Measurements from ENCODE around the gene PRDM1.

Gene PRDM1

DNA sequence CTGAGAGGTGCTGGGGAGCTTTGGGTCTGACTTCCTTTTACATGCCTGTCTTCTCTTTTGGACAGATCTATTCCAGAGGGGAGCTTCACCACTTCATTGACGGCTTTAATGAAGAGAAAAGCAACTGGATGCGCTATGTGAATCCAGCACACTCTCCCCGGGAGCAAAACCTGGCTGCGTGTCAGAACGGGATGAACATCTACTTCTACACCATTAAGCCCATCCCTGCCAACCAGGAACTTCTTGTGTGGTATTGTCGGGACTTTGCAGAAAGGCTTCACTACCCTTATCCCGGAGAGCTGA lies 13.1 kb downstream of the PRDM1 start:
- H3K27me3 ChIP-seq (ENCODE audit: low read depth, low read length): no peaks in the 10 kb centered on the region
- peak overlapping the region; percentile 87 for H3K27ac ChIP-seq (ENCODE audit: low read length)
- no peaks in the 10 kb centered on the region for H3K9me3 ChIP-seq (ENCODE audit: control insufficient read depth in 1 of 2, low read length in 2 of 2)
- H3K4me1 ChIP-seq (ENCODE audit: control insufficient read depth in 1 of 2, insufficient read depth in 2 of 2, low read length in 2 of 2): peaks cover 0 to 7% of the 10 kb centered on the region in 2 donors
- no peaks in the 10 kb centered on the region for H3K36me3 ChIP-seq (ENCODE audit: control insufficient read depth in 1 of 2, insufficient read depth in 2 of 2, low read length in 2 of 2)
- peak overlapping the region in 1 of 2 donors; percentile 79 for H3K4me3 ChIP-seq (ENCODE audit: low read depth in 1 of 2, low read length in 2 of 2)

DNA sequence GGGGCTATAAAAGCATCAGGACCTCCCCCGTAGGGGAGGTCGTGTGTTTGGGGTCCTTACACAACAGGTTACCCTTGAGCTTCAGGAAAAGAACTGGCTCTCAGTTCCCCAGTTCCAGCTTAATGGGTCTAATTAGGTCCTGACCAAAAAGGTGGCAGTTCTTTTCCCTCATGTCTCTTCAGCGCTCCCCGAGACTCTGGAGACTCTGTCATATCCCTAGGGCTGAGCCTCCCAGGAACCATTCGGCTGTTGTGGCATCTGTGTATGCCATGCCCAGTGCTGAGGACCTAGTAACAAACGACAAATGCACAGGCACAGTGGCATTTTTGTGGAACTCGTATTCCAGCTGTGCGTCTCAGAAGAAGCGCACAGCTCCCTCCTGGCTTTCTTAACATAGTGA lies 14.6 kb downstream of the PRDM1 start:
- no peak overlapping the region for H3K4me3 ChIP-seq (ENCODE audit: low read depth in 1 of 2, low read length in 2 of 2)
- H3K27me3 ChIP-seq (ENCODE audit: low read depth, low read length): no peaks in the 10 kb centered on the region
- no peaks in the 10 kb centered on the region for H3K9me3 ChIP-seq (ENCODE audit: control insufficient read depth in 1 of 2, low read length in 2 of 2)
- H3K27ac ChIP-seq (ENCODE audit: low read length): peak overlapping the region; percentile 87
- H3K4me1 ChIP-seq (ENCODE audit: control insufficient read depth in 1 of 2, insufficient read depth in 2 of 2, low read length in 2 of 2): peaks cover 0 to 7% of the 10 kb centered on the region in 2 donors
- no peaks in the 10 kb centered on the region for H3K36me3 ChIP-seq (ENCODE audit: control insufficient read depth in 1 of 2, insufficient read depth in 2 of 2, low read length in 2 of 2)

- H3K27ac ChIP-seq (ENCODE audit: low read length): no peak overlapping the region
- H3K4me1 ChIP-seq (ENCODE audit: control insufficient read depth in 1 of 2, insufficient read depth in 2 of 2, low read length in 2 of 2): peaks cover 0 to 7% of the 10 kb centered on the region in 2 donors
- H3K27me3 ChIP-seq (ENCODE audit: low read depth, low read length): no peaks in the 10 kb centered on the region
- peaks cover 0 to 5% of the 10 kb centered on the region in 2 donors for H3K36me3 ChIP-seq (ENCODE audit: control insufficient read depth in 1 of 2, insufficient read depth in 2 of 2, low read length in 2 of 2)
- H3K4me3 ChIP-seq (ENCODE audit: low read depth in 1 of 2, low read length in 2 of 2): no peak overlapping the region
- H3K9me3 ChIP-seq (ENCODE audit: control insufficient read depth in 1 of 2, low read length in 2 of 2): no peaks in the 10 kb centered on the region
Observed at GRCh38 chr6:106101466-106101865, 15.3 kb downstream of the PRDM1 start.

DNA sequence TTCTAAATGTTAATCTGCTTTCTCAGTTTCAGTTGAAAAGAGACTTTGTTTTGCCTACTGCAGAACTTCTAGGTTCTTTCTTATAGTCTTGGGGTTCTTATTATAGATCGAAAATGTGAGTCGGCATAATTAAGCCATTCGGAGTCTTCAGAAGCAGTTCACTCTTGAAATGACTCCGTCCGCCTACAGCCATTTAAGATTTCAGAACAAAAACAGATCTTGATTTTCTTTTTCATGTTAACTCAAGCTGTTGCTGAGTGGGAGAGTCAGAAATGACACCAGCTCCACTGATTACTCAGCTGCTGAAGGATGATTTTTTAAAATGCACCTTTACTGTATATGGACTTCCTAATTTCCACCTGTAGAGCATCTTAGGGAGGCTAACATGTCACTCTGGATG lies 15.9 kb downstream of the PRDM1 start:
- Histone ChIP-seq H3K27ac (ENCODE audit: low read length) (no peak overlapping the region), H3K4me3 (ENCODE audit: low read depth in 1 of 2, low read length in 2 of 2) (no peak overlapping the region), H3K27me3 (ENCODE audit: low read depth, low read length) (no peaks in the 10 kb centered on the region), H3K36me3 (ENCODE audit: control insufficient read depth in 1 of 2, insufficient read depth in 2 of 2, low read length in 2 of 2) (peaks cover 4 to 10% of the 10 kb centered on the region in 2 donors), H3K4me1 (ENCODE audit: control insufficient read depth in 1 of 2, insufficient read depth in 2 of 2, low read length in 2 of 2) (peaks cover 0 to 7% of the 10 kb centered on the region in 2 donors), H3K9me3 (ENCODE audit: control insufficient read depth in 1 of 2, low read length in 2 of 2) (no peaks in the 10 kb centered on the region)

DNA sequence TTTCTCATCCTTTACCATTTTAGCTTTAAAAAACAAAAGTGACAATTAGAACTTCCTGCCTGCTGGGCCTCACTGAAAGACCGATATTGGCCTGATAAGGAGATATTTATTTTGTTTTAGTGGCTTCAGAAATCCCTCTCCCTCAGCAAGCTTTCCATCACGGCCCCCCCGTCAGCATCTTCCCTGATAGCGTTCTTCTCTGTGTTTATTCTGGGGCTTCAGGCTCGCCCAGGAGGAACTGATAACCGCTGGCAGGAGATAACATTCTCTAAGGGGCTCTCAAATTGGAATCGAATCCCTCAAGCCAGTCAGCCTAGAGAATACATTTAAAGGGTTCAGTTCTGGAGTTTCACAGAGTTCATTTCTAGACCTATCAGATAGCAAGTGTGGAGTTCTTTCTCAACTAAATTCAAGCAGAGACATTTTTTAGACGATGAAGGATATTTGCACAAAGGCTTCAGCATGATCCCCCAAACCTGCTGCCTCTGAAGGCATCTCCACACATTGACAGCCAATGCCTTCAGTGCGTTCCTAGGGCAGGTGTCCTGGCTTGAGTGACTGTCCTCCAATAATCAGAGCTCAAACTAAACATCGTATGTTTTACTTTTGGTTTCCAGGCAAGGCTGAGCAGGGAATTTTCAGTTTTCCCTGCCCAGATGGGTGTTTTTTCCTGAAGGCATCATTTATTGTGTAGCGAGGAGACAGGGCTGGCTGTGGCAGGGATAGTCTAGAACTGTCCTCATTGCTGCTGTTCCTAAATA lies 17.0 kb downstream of the PRDM1 start:
- no peaks in the 10 kb centered on the region for H3K27me3 ChIP-seq (ENCODE audit: low read depth, low read length)
- H3K9me3 ChIP-seq (ENCODE audit: control insufficient read depth in 1 of 2, low read length in 2 of 2): no peaks in the 10 kb centered on the region
- H3K4me1 ChIP-seq (ENCODE audit: control insufficient read depth in 1 of 2, insufficient read depth in 2 of 2, low read length in 2 of 2): peaks cover 0 to 3% of the 10 kb centered on the region in 2 donors
- H3K27ac ChIP-seq (ENCODE audit: low read length): peak overlapping the region; percentile 0
- peak overlapping the region in 1 of 2 donors; percentile 34 for H3K4me3 ChIP-seq (ENCODE audit: low read depth in 1 of 2, low read length in 2 of 2)
- H3K36me3 ChIP-seq (ENCODE audit: control insufficient read depth in 1 of 2, insufficient read depth in 2 of 2, low read length in 2 of 2): peaks cover 4 to 10% of the 10 kb centered on the region in 2 donors

GRCh38 chr6:106103728-106104109 lies 17.6 kb downstream of the PRDM1 start:
- H3K36me3 ChIP-seq (ENCODE audit: control insufficient read depth in 1 of 2, insufficient read depth in 2 of 2, low read length in 2 of 2): peaks cover 4 to 10% of the 10 kb centered on the region in 2 donors
- no peak overlapping the region for H3K27ac ChIP-seq (ENCODE audit: low read length)
- no peaks in the 10 kb centered on the region for H3K9me3 ChIP-seq (ENCODE audit: control insufficient read depth in 1 of 2, low read length in 2 of 2)
- no peaks in the 10 kb centered on the region for H3K27me3 ChIP-seq (ENCODE audit: low read depth, low read length)
- peak overlapping the region in 1 of 2 donors; percentile 34 for H3K4me3 ChIP-seq (ENCODE audit: low read depth in 1 of 2, low read length in 2 of 2)
- H3K4me1 ChIP-seq (ENCODE audit: control insufficient read depth in 1 of 2, insufficient read depth in 2 of 2, low read length in 2 of 2): no peaks in the 10 kb centered on the region

DNA sequence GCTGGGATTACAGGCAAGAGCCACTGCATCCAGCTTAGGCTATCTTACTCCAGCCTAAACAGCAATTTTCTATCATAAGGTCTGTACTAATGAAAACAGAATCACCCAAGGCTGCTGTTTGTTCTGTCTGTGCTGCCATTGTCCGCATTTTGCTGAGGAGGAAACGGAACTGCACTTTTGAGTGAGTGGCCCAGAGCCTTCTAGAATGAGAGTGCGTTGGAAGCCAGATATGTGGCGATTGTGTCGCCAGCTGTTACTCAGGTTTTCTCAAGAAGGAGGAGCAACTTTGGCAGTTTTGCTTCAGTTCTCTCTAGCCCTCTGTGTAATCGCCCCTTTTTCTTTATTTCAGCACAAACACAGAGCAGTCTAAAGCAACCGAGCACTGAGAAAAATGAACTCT lies 18.3 kb downstream of the PRDM1 start:
- H3K9me3 ChIP-seq (ENCODE audit: control insufficient read depth in 1 of 2, low read length in 2 of 2): no peaks in the 10 kb centered on the region
- H3K27ac ChIP-seq (ENCODE audit: low read length): no peak overlapping the region
- no peaks in the 10 kb centered on the region for H3K27me3 ChIP-seq (ENCODE audit: low read depth, low read length)

DNA sequence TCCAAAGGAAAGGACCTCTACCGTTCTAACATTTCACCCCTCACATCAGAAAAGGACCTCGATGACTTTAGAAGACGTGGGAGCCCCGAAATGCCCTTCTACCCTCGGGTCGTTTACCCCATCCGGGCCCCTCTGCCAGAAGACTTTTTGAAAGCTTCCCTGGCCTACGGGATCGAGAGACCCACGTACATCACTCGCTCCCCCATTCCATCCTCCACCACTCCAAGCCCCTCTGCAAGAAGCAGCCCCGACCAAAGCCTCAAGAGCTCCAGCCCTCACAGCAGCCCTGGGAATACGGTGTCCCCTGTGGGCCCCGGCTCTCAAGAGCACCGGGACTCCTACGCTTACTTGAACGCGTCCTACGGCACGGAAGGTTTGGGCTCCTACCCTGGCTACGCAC lies 18.8 kb downstream of the PRDM1 start:
- Histone ChIP-seq H3K27ac (ENCODE audit: low read length) (no peak overlapping the region), H3K9me3 (ENCODE audit: control insufficient read depth in 1 of 2, low read length in 2 of 2) (no peaks in the 10 kb centered on the region), H3K4me1 (ENCODE audit: control insufficient read depth in 1 of 2, insufficient read depth in 2 of 2, low read length in 2 of 2) (no peaks in the 10 kb centered on the region), H3K36me3 (ENCODE audit: control insufficient read depth in 1 of 2, insufficient read depth in 2 of 2, low read length in 2 of 2) (peaks cover 4 to 10% of the 10 kb centered on the region in 2 donors), H3K27me3 (ENCODE audit: low read depth, low read length) (no peaks in the 10 kb centered on the region), H3K4me3 (ENCODE audit: low read depth in 1 of 2, low read length in 2 of 2) (no peak overlapping the region)

More for the DNA sequence above, 18.3 kb downstream of the PRDM1 start:
- Histone ChIP-seq H3K36me3 (ENCODE audit: control insufficient read depth in 1 of 2, insufficient read depth in 2 of 2, low read length in 2 of 2) (peaks cover 4 to 10% of the 10 kb centered on the region in 2 donors), H3K4me3 (ENCODE audit: low read depth in 1 of 2, low read length in 2 of 2) (no peak overlapping the region), H3K4me1 (ENCODE audit: control insufficient read depth in 1 of 2, insufficient read depth in 2 of 2, low read length in 2 of 2) (no peaks in the 10 kb centered on the region)

DNA sequence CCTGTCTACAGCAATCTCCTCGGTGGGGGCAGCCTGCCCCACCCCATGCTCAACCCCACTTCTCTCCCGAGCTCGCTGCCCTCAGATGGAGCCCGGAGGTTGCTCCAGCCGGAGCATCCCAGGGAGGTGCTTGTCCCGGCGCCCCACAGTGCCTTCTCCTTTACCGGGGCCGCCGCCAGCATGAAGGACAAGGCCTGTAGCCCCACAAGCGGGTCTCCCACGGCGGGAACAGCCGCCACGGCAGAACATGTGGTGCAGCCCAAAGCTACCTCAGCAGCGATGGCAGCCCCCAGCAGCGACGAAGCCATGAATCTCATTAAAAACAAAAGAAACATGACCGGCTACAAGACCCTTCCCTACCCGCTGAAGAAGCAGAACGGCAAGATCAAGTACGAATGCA lies 19.4 kb downstream of the PRDM1 start:
- peaks cover 4 to 10% of the 10 kb centered on the region in 2 donors for H3K36me3 ChIP-seq (ENCODE audit: control insufficient read depth in 1 of 2, insufficient read depth in 2 of 2, low read length in 2 of 2)

GRCh38 chr6:106106276-106107042 lies 20.3 kb downstream of the PRDM1 start:
- no peaks in the 10 kb centered on the region for H3K27me3 ChIP-seq (ENCODE audit: low read depth, low read length)
- H3K27ac ChIP-seq (ENCODE audit: low read length): no peak overlapping the region
- H3K9me3 ChIP-seq (ENCODE audit: control insufficient read depth in 1 of 2, low read length in 2 of 2): no peaks in the 10 kb centered on the region
- H3K4me1 ChIP-seq (ENCODE audit: control insufficient read depth in 1 of 2, insufficient read depth in 2 of 2, low read length in 2 of 2): no peaks in the 10 kb centered on the region
- no peak overlapping the region for H3K4me3 ChIP-seq (ENCODE audit: low read depth in 1 of 2, low read length in 2 of 2)
- peaks cover 4 to 10% of the 10 kb centered on the region in 2 donors for H3K36me3 ChIP-seq (ENCODE audit: control insufficient read depth in 1 of 2, insufficient read depth in 2 of 2, low read length in 2 of 2)

More for the DNA sequence above, 19.4 kb downstream of the PRDM1 start:
- Histone ChIP-seq H3K27me3 (ENCODE audit: low read depth, low read length) (no peaks in the 10 kb centered on the region), H3K4me1 (ENCODE audit: control insufficient read depth in 1 of 2, insufficient read depth in 2 of 2, low read length in 2 of 2) (no peaks in the 10 kb centered on the region), H3K27ac (ENCODE audit: low read length) (no peak overlapping the region), H3K4me3 (ENCODE audit: low read depth in 1 of 2, low read length in 2 of 2) (no peak overlapping the region), H3K9me3 (ENCODE audit: control insufficient read depth in 1 of 2, low read length in 2 of 2) (no peaks in the 10 kb centered on the region)

DNA sequence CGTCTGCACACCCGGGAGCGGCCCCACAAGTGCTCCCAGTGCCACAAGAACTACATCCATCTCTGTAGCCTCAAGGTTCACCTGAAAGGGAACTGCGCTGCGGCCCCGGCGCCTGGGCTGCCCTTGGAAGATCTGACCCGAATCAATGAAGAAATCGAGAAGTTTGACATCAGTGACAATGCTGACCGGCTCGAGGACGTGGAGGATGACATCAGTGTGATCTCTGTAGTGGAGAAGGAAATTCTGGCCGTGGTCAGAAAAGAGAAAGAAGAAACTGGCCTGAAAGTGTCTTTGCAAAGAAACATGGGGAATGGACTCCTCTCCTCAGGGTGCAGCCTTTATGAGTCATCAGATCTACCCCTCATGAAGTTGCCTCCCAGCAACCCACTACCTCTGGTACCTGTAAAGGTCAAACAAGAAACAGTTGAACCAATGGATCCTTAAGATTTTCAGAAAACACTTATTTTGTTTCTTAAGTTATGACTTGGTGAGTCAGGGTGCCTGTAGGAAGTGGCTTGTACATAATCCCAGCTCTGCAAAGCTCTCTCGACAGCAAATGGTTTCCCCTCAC lies 21.0 kb downstream of the PRDM1 start:
- Histone ChIP-seq H3K4me3 (ENCODE audit: low read depth in 1 of 2, low read length in 2 of 2) (no peak overlapping the region), H3K27me3 (ENCODE audit: low read depth, low read length) (no peaks in the 10 kb centered on the region), H3K9me3 (ENCODE audit: control insufficient read depth in 1 of 2, low read length in 2 of 2) (no peaks in the 10 kb centered on the region), H3K4me1 (ENCODE audit: control insufficient read depth in 1 of 2, insufficient read depth in 2 of 2, low read length in 2 of 2) (peaks cover 0 to 4% of the 10 kb centered on the region in 2 donors), H3K27ac (ENCODE audit: low read length) (no peak overlapping the region), H3K36me3 (ENCODE audit: control insufficient read depth in 1 of 2, insufficient read depth in 2 of 2, low read length in 2 of 2) (peaks cover 4 to 10% of the 10 kb centered on the region in 2 donors)

Measured in muscle layer of duodenum (tissue), 2 donors.